MCF 10A (cell line): ENCODE data around the gene RAP1GAP2. TPM values are rescaled to one million over a fixed set of nuclear protein-coding genes. Genes with fewer than 3 reads are reported as not detected.

Experiments used
- BruUV-seq: library from RNA; stranded (reverse); fragments of 400-500 nt; replicated peaks from 2 replicates; lab custom pipeline; 2021; lab: Mats Ljungman, UMichigan
- CTCF ChIA-PET: fragments of 300-600 bp; sonication (Branson Sonifier 250); formaldehyde crosslinking; extraction: SDS; loops from one replicate; lab custom pipeline; 2021; ENCODE audit warnings: antibody characterized with exemption, inconsistent platforms; lab: Yijun Ruan, JAX
- POLR2A ChIA-PET: fragments of 300-600, 350-650 bp; sonication (Branson Sonifier 250); formaldehyde crosslinking; extraction: SDS; loops from one replicate; lab custom pipeline; 2020; ENCODE audit warnings: antibody characterized with exemption, inconsistent platforms; lab: Yijun Ruan, JAX
- DNase-seq: peaks from one replicate; pipeline ENCODE4 v3.0.0-alpha.2; 2018; ENCODE audit not compliant: unreplicated experiment
- H3K27ac Mint-ChIP-seq: one replicate; pipeline ENCODE4 v1.8.0; 2022; ENCODE audit warnings: mild to moderate bottlenecking, low read depth, mixed read lengths; ENCODE audit not compliant: unreplicated experiment
- H3K27me3 Mint-ChIP-seq: one replicate; pipeline ENCODE4 v1.8.0; 2022; ENCODE audit warnings: mixed read lengths; ENCODE audit not compliant: insufficient read depth, unreplicated experiment
- H3K36me3 Mint-ChIP-seq: one replicate; pipeline ENCODE4 v1.8.0; 2022; ENCODE audit warnings: mild to moderate bottlenecking, moderate library complexity, mixed read lengths; ENCODE audit not compliant: insufficient read depth, unreplicated experiment
- H3K4me1 Mint-ChIP-seq: one replicate; pipeline ENCODE4 v1.8.0; 2022; ENCODE audit warnings: mixed read lengths; ENCODE audit not compliant: insufficient read depth, unreplicated experiment
- H3K4me3 Mint-ChIP-seq: one replicate; pipeline ENCODE4 v1.8.0; 2022; ENCODE audit warnings: mild to moderate bottlenecking, moderate library complexity, mixed read lengths; ENCODE audit not compliant: unreplicated experiment
- H3K9me3 Mint-ChIP-seq: one replicate; pipeline ENCODE4 v1.8.0; 2022; ENCODE audit warnings: mixed read lengths; ENCODE audit not compliant: unreplicated experiment
- intact Hi-C: fragments of 100-400 bp; cut with micrococcal nuclease; formaldehyde crosslinking; loops from 2 replicates; pipeline ENCODE4 v1.14.1; 2022
- total RNA-seq: library from RNA; stranded (reverse); gene quantifications from 2 replicates; pipeline ENCODE4 v1.2.3, GENCODE V29; 2022
- TF ChIP-seq, protein P1 (sequence below): fragments of 200-600 bp; IDR thresholded peaks from one replicate; pipeline ENCODE4 v1.8.0; 2022; ENCODE audit warnings: antibody characterized with exemption, mild to moderate bottlenecking; ENCODE audit not compliant: unreplicated experiment

Gene RAP1GAP2
- total RNA-seq, 1 experiment from 2014 or later, result 40.2 TPM

- no peak overlapping the region for H3K4me3 Mint-ChIP-seq
- ChIA-PET CTCF (no interaction called here), POLR2A (interaction anchor here (0.6 kb wide), 1 partner anchor 68 kb away, joined by 4 read pairs; no protein-coding TSS in a partner anchor)
- no peaks in the 10 kb centered on the region for H3K4me1 Mint-ChIP-seq
- peaks cover 26% of the 10 kb centered on the region for H3K27me3 Mint-ChIP-seq
- intact Hi-C loops, result no loop called here
- H3K36me3 Mint-ChIP-seq, result no peaks in the 10 kb centered on the region
- H3K9me3 Mint-ChIP-seq, result no peaks in the 10 kb centered on the region
- BruUV-seq, result no TSS peak
- TF ChIP-seq, protein P1, sequence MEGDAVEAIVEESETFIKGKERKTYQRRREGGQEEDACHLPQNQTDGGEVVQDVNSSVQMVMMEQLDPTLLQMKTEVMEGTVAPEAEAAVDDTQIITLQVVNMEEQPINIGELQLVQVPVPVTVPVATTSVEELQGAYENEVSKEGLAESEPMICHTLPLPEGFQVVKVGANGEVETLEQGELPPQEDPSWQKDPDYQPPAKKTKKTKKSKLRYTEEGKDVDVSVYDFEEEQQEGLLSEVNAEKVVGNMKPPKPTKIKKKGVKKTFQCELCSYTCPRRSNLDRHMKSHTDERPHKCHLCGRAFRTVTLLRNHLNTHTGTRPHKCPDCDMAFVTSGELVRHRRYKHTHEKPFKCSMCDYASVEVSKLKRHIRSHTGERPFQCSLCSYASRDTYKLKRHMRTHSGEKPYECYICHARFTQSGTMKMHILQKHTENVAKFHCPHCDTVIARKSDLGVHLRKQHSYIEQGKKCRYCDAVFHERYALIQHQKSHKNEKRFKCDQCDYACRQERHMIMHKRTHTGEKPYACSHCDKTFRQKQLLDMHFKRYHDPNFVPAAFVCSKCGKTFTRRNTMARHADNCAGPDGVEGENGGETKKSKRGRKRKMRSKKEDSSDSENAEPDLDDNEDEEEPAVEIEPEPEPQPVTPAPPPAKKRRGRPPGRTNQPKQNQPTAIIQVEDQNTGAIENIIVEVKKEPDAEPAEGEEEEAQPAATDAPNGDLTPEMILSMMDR, result no peak
- no peak overlapping the region for H3K27ac Mint-ChIP-seq
- DNase-seq, result no peak
Measured at GRCh38 chr17:2794111-2794803, 2.0 kb upstream of the RAP1GAP2 start.

DNA sequence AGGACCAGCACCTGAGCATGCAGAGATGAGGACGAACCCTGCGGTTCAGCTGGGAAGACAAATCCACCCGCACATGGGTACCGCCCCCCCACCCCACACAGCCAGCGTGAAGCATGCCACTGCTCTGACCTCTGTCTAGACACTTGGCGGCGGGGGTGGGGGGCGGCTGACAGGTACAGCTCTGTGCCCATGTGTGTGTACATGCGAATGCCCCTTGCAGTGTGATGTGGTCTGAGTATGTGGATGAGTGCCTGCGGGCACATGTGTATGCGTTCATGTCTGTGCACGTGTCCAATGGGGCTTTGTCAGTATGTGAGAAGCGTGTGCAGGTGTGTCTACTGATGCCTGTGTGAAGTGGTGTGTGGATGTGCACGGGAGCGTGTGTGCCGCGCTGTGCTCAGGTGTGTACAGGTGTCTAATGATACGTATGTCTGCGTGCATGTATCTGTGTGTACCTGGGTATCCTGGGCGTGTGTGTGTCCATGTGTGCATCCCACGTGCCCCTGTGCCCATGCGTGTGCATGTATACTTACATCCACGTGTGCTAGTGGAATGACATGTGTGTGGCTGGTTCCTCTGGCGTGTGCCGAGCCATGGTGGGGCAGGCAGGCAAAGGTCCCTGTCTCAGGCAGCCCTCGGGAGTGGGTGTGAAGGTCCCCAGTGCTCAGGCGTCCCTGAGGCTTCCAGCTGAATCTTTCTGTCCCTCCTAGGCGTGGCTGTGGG, 636 bp upstream of the RAP1GAP2 start:
- Mint-ChIP-seq H3K27me3 (peaks cover 30% of the 10 kb centered on the region), H3K9me3 (no peaks in the 10 kb centered on the region), H3K4me3 (no peak overlapping the region), H3K36me3 (no peaks in the 10 kb centered on the region), H3K4me1 (no peaks in the 10 kb centered on the region), H3K27ac (no peak overlapping the region)
- BruUV-seq, result no TSS peak
- ChIA-PET POLR2A (no interaction called here), CTCF (no interaction called here)
- DNase-seq, result no peak
- intact Hi-C loops, result no loop called here
- TF ChIP-seq, protein P1, result no peak

DNA sequence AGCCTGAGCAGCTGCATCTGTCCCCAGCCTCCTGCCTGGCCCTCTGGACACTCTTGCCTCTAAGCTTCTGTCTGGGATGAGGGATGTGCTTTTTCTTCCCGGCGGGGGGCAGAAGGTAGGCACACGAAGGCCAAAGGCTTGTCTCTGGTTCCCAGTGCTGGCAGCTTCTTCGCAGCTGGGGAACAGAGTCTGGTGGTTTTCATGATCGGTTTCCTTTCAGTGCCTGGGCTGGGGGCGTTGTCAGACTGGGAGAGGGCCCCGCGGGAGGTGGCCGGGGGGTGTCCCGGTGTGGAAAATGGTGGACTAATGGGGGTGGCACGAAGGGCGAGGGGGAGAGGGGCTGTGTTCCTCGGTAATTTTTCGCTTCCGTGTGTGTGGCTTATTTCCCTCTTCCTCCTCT, 988 bp downstream of the RAP1GAP2 start:
- BruUV-seq, result no TSS peak
- no peak for DNase-seq
- Mint-ChIP-seq H3K4me3 (no peak overlapping the region), H3K27ac (no peak overlapping the region), H3K36me3 (no peaks in the 10 kb centered on the region), H3K9me3 (no peaks in the 10 kb centered on the region), H3K4me1 (no peaks in the 10 kb centered on the region), H3K27me3 (peaks cover 30% of the 10 kb centered on the region)
- ChIA-PET CTCF (no interaction called here), POLR2A (no interaction called here)
- TF ChIP-seq, protein P1, result no peak
- intact Hi-C loops, result no loop called here

DNA sequence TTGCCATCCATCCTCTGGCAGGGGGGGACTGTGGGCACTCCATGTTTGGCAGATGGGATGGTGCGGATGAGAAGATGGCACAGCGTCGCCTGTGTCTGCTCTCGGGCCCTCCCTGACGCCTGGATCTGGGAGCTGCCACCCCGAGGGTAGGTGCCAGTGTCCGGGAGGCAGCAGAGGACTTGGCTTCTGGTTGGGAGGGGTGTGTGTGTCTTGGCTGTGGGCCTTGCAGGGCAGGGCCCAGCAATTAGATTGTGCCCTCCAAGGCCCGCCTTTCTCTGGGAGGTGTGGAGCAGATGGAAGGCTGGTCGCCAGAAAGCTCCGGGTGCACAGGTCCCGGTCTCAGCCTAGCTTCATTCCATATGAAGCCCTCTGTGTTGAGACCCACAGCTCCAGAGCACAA, 1.4 kb downstream of the RAP1GAP2 start:
- Mint-ChIP-seq H3K9me3 (no peaks in the 10 kb centered on the region), H3K4me1 (no peaks in the 10 kb centered on the region), H3K27ac (no peak overlapping the region), H3K36me3 (no peaks in the 10 kb centered on the region), H3K27me3 (peaks cover 30% of the 10 kb centered on the region), H3K4me3 (no peak overlapping the region)
- TF ChIP-seq, protein P1, result no peak
- no TSS peak for BruUV-seq
- DNase-seq, result no peak
- intact Hi-C loops, result no loop called here
- ChIA-PET CTCF (no interaction called here), POLR2A (no interaction called here)
